HG03103 (cell line): ENCODE results near the gene SLC9A9.
"Not testable (repeated sequence)": the region's sequence is repeated elsewhere in the genome, so short reads cannot be mapped to it uniquely, and the experiment has no call there.

ENCODE experiments used
- ATAC-seq: cut with Tn5 transposase; IDR thresholded peaks from one replicate; pipeline ENCODE4 v1.9.1; 2021; ENCODE audit warnings: low read depth; ENCODE audit not compliant: unreplicated experiment

Gene SLC9A9

DNA sequence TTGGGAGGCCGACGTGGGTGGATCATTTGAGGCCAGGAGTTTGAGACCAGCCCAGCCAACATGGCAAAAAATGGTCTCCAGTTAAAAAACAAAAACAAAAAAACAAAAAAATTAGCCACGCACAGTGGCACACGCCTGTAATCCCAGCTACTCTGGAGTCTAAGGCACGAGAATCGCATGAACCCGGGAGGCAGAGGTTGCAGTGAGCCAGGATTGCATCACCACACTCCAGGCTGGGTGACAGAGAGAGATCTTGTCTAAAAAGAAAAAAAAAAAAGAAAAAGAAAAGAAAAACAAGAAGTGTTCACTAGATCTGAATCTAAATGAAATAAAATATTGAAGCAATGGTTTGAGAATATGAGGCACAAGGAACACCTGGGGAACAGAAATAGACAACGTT lies 36.7 kb downstream of the SLC9A9 start:
- ATAC-seq: no peak

- ATAC-seq: no peak
These were observed 37.4 kb downstream of the SLC9A9 start for GRCh38 chr3:143810953-143811265.

DNA sequence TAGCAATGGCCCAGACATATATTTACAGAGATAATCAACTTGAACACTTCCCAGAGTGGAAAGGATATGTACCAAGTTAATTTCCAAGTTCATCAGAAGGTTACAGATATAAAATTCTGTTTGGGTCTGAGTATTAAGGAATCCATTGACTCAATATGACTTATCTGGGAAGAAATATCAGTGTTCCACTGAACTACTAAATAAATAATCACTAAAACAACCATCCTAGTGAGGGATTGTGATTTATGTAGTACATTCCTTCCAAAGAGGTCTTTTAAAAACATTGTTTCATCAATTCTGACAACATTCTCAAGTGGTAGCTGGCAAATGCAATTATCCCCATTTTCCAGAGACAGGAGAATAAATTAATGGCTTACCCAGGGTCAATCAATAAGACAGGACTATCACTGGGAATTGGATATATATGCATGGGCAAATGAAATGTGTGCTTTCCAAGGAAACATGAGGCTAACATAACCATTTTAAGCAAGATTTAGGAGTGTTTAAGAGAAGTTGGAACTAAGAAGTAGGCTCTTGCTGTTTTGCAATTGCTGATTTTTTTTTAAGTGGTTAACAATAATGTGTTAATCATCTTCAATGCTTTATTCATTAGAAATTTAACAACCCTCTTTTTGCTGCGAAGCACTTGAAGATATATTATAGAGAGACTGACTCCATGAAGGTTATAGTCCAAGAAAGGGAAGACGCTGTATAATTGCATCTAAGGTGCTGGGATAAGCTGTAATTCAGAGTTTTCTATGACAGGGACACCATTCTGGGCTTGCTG lies 37.9 kb downstream of the SLC9A9 start:
- no peak for ATAC-seq

DNA sequence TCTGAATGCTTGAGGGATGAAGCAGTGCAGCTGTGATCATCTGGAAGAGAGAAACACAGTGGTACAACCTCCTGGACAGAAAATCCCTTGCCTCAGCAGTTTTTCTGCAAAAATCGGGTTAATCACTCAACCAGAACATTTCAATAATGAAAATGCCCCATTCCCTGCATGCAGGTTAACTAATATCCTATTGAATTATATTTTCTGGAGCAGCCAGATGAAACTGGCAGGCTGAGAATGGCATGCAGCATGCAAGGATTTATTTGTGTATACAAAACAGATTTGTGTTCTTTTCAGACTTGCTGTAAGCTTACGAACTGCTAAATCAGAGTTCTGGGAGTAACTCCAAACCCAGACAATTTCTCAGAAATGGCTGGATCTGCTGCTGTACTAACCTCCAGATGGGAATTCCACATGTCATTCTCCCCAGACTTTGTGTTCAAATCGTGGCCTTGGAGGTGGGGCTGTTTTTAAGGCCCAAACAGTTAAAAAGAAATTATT lies 39.1 kb downstream of the SLC9A9 start:
- no peak for ATAC-seq

- ATAC-seq: no peak
These were observed 40.2 kb downstream of the SLC9A9 start for GRCh38 chr3:143808030-143808429.

DNA sequence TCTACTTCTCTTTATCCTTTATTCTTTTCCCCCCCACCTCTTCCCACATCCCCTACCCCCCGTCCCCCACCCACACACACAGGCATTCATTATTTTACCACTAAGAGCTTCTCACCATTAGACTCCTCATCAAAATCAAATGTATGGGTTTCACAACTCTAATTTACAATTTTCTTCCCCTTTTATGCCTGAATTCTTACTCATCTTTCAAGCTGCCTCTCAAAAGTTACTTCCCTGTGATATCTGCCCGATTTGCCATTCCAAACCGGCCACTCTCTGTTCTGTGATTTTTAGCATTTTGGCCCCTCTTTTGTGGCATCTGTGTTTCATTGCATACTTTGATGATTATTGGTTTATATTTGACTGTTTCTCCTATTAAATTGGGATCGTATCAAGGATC lies 42.2 kb downstream of the SLC9A9 start:
- no peak for ATAC-seq

- ATAC-seq: not testable (repeated sequence)
These were observed 42.8 kb downstream of the SLC9A9 start for GRCh38 chr3:143805476-143805875.

GRCh38 chr3:143801046-143801445 lies 47.2 kb downstream of the SLC9A9 start:
- not testable (repeated sequence) for ATAC-seq

GRCh38 chr3:143798151-143798550 lies 50.1 kb downstream of the SLC9A9 start:
- ATAC-seq: not testable (repeated sequence)

DNA sequence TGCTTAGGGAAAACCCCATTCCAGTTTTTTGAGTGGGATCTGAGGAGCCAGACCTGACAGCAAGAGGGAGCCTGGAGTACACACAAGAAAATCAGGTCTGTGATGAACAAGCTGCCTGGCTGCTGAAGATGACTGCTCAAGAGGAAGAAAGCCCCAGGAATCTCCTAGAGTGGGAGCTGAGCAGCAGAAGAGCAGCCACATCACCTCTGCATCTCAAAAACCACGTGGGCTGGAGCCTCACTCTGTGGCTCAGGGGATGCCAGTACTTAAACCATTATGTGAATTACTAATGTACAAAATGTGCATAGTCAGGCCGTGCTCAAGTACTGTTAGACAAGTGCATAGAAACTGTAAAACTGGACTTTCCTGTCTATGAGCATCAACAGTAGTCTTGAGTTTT lies 52.4 kb downstream of the SLC9A9 start:
- no peak for ATAC-seq

GRCh38 chr3:143794793-143795462 lies 53.3 kb downstream of the SLC9A9 start:
- ATAC-seq: no peak

DNA sequence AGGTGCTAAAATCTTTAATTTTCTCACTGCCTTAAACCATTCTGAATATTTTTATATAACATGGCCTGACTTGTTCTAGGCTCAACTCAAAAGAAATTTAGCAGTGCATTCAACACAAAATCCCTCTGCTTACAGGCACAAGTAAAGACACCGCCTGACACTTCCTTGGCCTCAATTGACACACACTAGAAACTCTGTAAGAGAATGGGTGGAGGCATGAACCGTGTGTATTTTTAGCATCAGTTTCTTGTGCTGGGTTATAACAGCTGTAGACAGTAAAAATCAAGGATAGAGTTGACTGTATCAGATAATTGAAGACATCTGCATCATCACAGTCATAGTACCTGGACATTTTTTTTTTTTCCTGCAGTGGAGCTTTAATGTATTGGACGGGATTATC lies 54.3 kb downstream of the SLC9A9 start:
- no peak for ATAC-seq

- no peak for ATAC-seq
These were observed 56.9 kb downstream of the SLC9A9 start for GRCh38 chr3:143791386-143791785.

- no peak for ATAC-seq
These were observed 61.8 kb downstream of the SLC9A9 start for GRCh38 chr3:143786219-143787191.

DNA sequence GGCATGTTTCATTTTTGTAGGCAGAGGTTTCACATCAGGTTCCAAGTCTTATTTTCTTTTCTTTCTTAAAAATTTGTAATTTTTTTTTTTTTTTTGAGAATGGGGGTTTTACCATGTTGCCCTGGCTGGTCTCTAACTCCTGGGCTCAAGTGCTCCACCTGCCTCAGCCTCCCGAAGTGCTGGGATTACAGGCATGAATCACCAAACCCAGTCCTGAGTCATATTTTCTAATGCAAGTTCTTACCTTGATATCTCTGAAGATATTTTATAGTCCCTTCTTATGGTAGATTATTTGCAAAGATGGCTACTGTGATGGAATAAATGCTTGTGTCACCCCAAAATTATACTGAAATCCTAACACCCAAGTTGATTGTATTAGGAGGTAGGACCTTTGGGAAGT lies 63.8 kb downstream of the SLC9A9 start:
- no peak for ATAC-seq

- no peak for ATAC-seq
These were observed 64.4 kb downstream of the SLC9A9 start for GRCh38 chr3:143783851-143784370.

DNA sequence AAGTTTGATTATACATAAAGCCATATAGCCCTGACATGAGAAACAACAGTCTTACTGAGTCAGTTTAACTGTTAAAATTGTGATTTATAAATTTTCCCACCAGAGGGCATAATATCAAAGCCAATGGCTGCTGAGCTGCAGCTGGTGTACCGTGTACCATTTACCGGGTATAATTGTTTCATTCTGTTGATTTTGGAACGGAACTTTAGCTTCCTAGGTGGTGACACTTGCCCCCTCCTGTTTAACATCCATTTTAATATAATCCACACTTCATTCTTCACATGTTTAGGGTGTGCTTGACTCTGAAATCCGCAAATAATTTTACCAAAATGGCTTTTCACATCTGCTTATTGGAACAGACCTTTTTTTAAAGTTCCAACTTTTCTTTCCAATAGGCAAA lies 72.8 kb downstream of the SLC9A9 start:
- ATAC-seq: peak; percentile 83

GRCh38 chr3:143771939-143772338 lies 76.3 kb downstream of the SLC9A9 start:
- ATAC-seq: no peak

GRCh38 chr3:143771258-143771657 lies 77.0 kb downstream of the SLC9A9 start:
- no peak for ATAC-seq

DNA sequence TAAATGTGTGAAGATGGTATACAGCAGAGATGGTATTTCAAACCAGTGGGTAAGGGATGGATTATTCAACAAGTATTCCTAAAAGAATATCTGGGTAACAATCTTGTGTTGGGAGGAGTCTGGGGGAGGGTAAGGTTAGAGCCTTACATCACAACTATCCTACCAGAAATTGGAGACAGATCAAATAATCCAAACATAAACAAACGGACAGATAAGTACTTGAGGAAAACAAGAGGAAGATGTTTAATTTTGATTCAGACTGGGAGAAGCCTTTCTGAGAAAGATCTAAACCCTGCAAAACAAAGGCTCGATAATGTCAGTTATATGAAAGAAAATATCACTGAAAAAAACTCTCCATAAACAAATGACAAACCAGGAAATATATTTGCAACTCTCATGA lies 77.9 kb downstream of the SLC9A9 start:
- ATAC-seq: no peak

DNA sequence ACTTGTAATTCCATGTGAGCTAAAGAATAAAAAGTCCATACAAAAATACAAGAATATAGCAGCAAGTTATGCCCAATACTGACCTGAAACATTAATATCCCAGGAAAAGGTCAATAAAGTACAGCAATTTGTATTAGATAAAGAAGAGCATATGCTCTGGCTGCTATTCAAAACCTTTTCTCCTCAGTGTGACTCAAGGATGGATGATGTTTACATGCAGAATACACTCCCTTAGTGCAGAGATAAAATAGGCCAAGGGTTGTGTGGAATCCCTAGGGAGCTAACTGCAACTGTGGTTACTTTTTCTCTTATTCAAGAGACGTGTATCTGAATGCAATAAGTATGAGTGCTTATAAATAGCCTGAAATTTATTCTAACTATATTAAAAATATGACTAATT lies 78.7 kb downstream of the SLC9A9 start:
- no peak for ATAC-seq
